Measurements from ENCODE around the gene TMEM39B.
"Not testable (repeated sequence)": the region's sequence is repeated elsewhere in the genome, so short reads cannot be mapped to it uniquely, and the experiment has no call there.

TMEM39B gene

GRCh38 chr1:32072622-32073298 lies at the start of gene TMEM39B:
TSS of gene TMEM39B (plus strand) at chr1:32072939. CDS start at chr1:32073048, 109 bp downstream.
- DNase-seq = peak; percentile 90 to 92

- no peak for DNase-seq
Measured at GRCh38 chr1:32023351-32023750, 49.4 kb upstream of the TMEM39B start.

GRCh38 chr1:32025515-32025914 lies 47.2 kb upstream of the TMEM39B start:
- DNase-seq = no peak

GRCh38 chr1:32028746-32029145 lies 44.0 kb upstream of the TMEM39B start:
- no peak for DNase-seq

GRCh38 chr1:32031578-32032274 lies 41.0 kb upstream of the TMEM39B start:
- no peak for DNase-seq

- DNase-seq = no peak
Measured at GRCh38 chr1:32032275-32032615, 40.5 kb upstream of the TMEM39B start.

- DNase-seq = no peak
Measured at GRCh38 chr1:32035119-32035518, 37.6 kb upstream of the TMEM39B start.

- DNase-seq = no peak
Measured at GRCh38 chr1:32040711-32041110, 32.0 kb upstream of the TMEM39B start.

- no peak for DNase-seq
Measured at GRCh38 chr1:32042330-32042729, 30.4 kb upstream of the TMEM39B start.

- DNase-seq = no peak
Measured at GRCh38 chr1:32044234-32044633, 28.5 kb upstream of the TMEM39B start.

GRCh38 chr1:32045772-32046171 lies 27.0 kb upstream of the TMEM39B start:
- no peak for DNase-seq

- no peak for DNase-seq
Measured at GRCh38 chr1:32047701-32048100, 25.0 kb upstream of the TMEM39B start.

GRCh38 chr1:32048440-32048839 lies 24.3 kb upstream of the TMEM39B start:
- no peak for DNase-seq

- DNase-seq = no peak
Measured at GRCh38 chr1:32051706-32052105, 21.0 kb upstream of the TMEM39B start.

GRCh38 chr1:32052887-32053286 lies 19.9 kb upstream of the TMEM39B start:
- no peak for DNase-seq

GRCh38 chr1:32055416-32055815 lies 17.3 kb upstream of the TMEM39B start:
- no peak for DNase-seq

GRCh38 chr1:32056598-32056997 lies 16.1 kb upstream of the TMEM39B start:
- no peak for DNase-seq

- DNase-seq = no peak
Measured at GRCh38 chr1:32060914-32061313, 11.8 kb upstream of the TMEM39B start.

- DNase-seq = no peak
Measured at GRCh38 chr1:32062867-32063230, 9.9 kb upstream of the TMEM39B start.

- no peak for DNase-seq
Measured at GRCh38 chr1:32063261-32063681, 9.5 kb upstream of the TMEM39B start.

GRCh38 chr1:32065613-32066488 lies 6.9 kb upstream of the TMEM39B start:
- not testable (repeated sequence) for DNase-seq

GRCh38 chr1:32066489-32066873 lies 6.3 kb upstream of the TMEM39B start:
- DNase-seq = no peak

GRCh38 chr1:32068957-32069588 lies 3.7 kb upstream of the TMEM39B start:
- DNase-seq = no peak

Data from stimulated activated CD4-positive, alpha-beta T cell treated with anti-CD3 and anti-CD28 coated beads, Interleukin-4, amount 100 ng/mL, for 4 hours (primary cell).